Cardiac muscle cell (in vitro differentiated cells and primary cell): ENCODE measurements around the gene LZTS2. TPM values are rescaled to one million over a fixed set of nuclear protein-coding genes. Genes with fewer than 3 reads are reported as not detected.

Experiments
- DNase-seq, 2 donors: peaks; one replicate each; pipeline versions ENCODE4 v3.0.0 to v3.0.0-alpha.2; 2010 to 2017; ENCODE audit warnings: low read depth in 1 of 2, low spot score in 1 of 2
- H3K27ac ChIP-seq: fragments of 200-600 bp; sonication (generic); 2 replicates; pipeline ENCODE4 v1.5.1; 2016
- H3K27me3 ChIP-seq: fragments of 200-600 bp; sonication (generic); 2 replicates; pipeline ENCODE4 v1.6.0; 2016; ENCODE audit warnings: control low read depth
- H3K36me3 ChIP-seq: fragments of 200-600 bp; sonication (generic); 2 replicates; pipeline ENCODE4 v1.5.1; 2016; ENCODE audit warnings: control low read depth
- H3K4me1 ChIP-seq: fragments of 200-600 bp; sonication (generic); 2 replicates; pipeline ENCODE4 v1.8.1; 2017; ENCODE audit warnings: low read depth, mild to moderate bottlenecking, mixed run types
- H3K4me3 ChIP-seq: fragments of 200-600 bp; sonication (generic); 2 replicates; pipeline ENCODE4 v1.5.1; 2016; ENCODE audit warnings: mild to moderate bottlenecking
- H3K9me3 ChIP-seq: fragments of 200-600 bp; sonication (generic); 2 replicates; pipeline ENCODE4 v1.5.1; 2017; ENCODE audit warnings: low read depth, mild to moderate bottlenecking, control low read depth
- CTCF ChIP-seq: IDR thresholded peaks from 2 replicates; pipeline ENCODE4 v1.5.1; 2012; ENCODE audit warnings: low read depth, mild to moderate bottlenecking, low read length
- polyA plus RNA-seq: library from polyadenylated mRNA; unstranded; fragments of >200 nt; fragmentation: Nextera tagmentation; extraction: Ambion mirVana; gene quantifications from 2 replicates; pipeline ENCODE4 v1.2.1, GENCODE V29; 2016
- total RNA-seq: library from RNA; depleted of rRNA; stranded (reverse); fragments of >200 nt; gene quantifications from 2 replicates; pipeline ENCODE4 v1.2.3, GENCODE V29; 2016

Gene LZTS2
- total and polyA plus RNA-seq, 2 experiments from 2014 or later: 128 to 168 TPM

- Histone ChIP-seq H3K9me3 (no peaks in the 10 kb centered on the region), H3K4me1 (peaks cover 14% of the 10 kb centered on the region), H3K27me3 (no peaks in the 10 kb centered on the region), H3K4me3 (peak overlapping the region; percentile 73), H3K27ac (peak overlapping the region; percentile 99), H3K36me3 (peaks cover 31% of the 10 kb centered on the region)
- no peak for TF ChIP-seq CTCF
- peak; percentile 21 to 92 for DNase-seq
Measured at GRCh38 chr10:101000915-101001658, 1.5 kb downstream of the LZTS2 start.

DNA sequence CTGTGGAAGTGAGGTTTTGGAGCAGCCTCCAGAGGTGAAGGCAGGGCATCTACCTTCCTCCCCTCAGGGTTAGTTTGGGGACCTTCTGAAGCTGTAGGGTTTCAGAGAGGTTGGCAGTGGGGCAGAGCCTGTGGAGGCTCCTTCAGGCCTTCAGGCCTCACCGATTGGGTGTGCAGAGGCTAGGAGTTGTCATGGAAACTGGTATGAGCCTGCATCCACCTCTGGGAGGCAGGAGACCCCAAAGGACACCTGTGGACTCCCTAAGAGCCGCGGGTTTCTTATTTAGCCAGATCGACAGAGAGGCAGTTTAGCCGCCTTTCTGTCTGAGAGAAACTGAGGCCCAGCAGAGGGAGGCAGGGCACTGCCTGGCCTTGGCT lies 2.0 kb downstream of the LZTS2 start:
- no peak for DNase-seq
- Histone ChIP-seq H3K27ac (peak overlapping the region; percentile 5), H3K4me3 (no peak overlapping the region), H3K27me3 (no peaks in the 10 kb centered on the region), H3K4me1 (peaks cover 10% of the 10 kb centered on the region), H3K36me3 (peaks cover 37% of the 10 kb centered on the region), H3K9me3 (no peaks in the 10 kb centered on the region)
- no peak for TF ChIP-seq CTCF

GRCh38 chr10:101002456-101002855 lies 2.8 kb downstream of the LZTS2 start:
- H3K27me3 ChIP-seq: no peaks in the 10 kb centered on the region
- H3K36me3 ChIP-seq: peaks cover 45% of the 10 kb centered on the region
- H3K27ac ChIP-seq: peak overlapping the region; percentile 5
- TF ChIP-seq CTCF: no peak
- DNase-seq: no peak
- H3K4me1 ChIP-seq: peaks cover 10% of the 10 kb centered on the region
- no peaks in the 10 kb centered on the region for H3K9me3 ChIP-seq
- H3K4me3 ChIP-seq: no peak overlapping the region

DNA sequence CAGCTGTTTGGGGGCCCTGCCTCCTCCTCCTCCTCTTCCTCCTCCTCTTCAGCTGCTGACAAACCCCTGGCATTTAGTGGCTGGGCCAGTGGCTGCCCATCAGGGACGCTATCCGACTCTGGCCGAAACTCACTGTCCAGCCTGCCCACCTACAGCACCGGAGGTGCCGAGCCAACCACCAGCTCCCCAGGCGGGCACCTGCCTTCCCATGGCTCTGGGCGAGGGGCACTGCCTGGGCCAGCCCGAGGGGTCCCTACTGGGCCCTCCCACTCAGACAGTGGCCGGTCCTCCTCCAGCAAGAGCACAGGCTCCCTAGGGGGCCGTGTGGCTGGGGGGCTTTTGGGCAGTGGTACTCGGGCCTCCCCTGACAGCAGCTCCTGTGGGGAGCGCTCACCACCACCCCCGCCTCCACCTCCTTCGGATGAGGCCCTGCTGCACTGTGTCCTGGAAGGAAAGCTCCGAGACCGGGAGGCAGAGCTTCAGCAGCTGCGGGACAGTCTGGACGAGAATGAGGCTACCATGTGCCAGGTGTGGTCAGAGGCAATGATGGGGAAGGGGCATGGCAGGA lies 4.1 kb downstream of the LZTS2 start:
- no peak for DNase-seq
- Histone ChIP-seq H3K4me3 (no peak overlapping the region), H3K4me1 (peaks cover 10% of the 10 kb centered on the region), H3K36me3 (peaks cover 46% of the 10 kb centered on the region), H3K9me3 (no peaks in the 10 kb centered on the region), H3K27ac (no peak overlapping the region), H3K27me3 (no peaks in the 10 kb centered on the region)
- TF ChIP-seq CTCF: no peak

- H3K4me1 ChIP-seq: peaks cover 10% of the 10 kb centered on the region
- H3K36me3 ChIP-seq: peaks cover 46% of the 10 kb centered on the region
Measured at GRCh38 chr10:101005361-101005760, 5.8 kb downstream of the LZTS2 start.

More at GRCh38 chr10:101005361-101005760, 5.8 kb downstream of the LZTS2 start:
- DNase-seq: no peak
- no peak overlapping the region for H3K4me3 ChIP-seq
- H3K27ac ChIP-seq: peak overlapping the region; percentile 17
- no peak for TF ChIP-seq CTCF
- H3K27me3 ChIP-seq: no peaks in the 10 kb centered on the region
- no peaks in the 10 kb centered on the region for H3K9me3 ChIP-seq
